Measurements from ENCODE around the gene TSEN34.
"Not testable (repeated sequence)": the region's sequence is repeated elsewhere in the genome, so short reads cannot be mapped to it uniquely, and the experiment has no call there.

The TSEN34 gene

DNA sequence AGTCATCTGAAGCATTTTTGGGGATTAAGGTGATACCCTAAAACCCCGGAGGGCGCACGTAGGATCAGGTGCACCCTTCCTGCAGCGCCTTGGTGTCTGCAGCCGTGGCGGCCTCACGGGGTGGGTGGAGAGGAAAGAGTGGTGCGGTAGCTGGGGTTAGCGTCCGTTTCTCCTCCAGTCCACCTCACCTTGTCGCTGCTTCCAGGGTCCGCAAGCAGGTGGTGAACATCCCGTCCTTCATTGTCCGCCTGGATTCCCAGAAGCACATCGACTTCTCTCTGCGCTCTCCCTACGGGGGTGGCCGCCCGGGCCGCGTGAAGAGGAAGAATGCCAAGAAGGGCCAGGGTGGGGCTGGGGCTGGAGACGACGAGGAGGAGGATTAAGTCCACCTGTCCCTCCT is 16.1 kb downstream of the TSEN34 start:
- not testable (repeated sequence) for H3K27me3 ChIP-seq (replicated peaks in 2 of 5; ENCODE audit: control insufficient read depth in 4 of 5, insufficient read depth in 5 of 5, low read length in 4 of 5); DNase-seq; H3K9me3 ChIP-seq (ENCODE audit: control extremely low read depth in 1 of 5, control insufficient read depth in 4 of 5, insufficient read depth in 2 of 5, low read depth in 1 of 5, low read length in 4 of 5)
- Histone ChIP-seq H3K4me1 (ENCODE audit: control extremely low read depth in 1 of 4, control insufficient read depth in 4 of 4, insufficient read depth in 4 of 4, low read length in 3 of 4) (peaks cover 28 to 96% (median 92%) of the 10 kb centered on the region in 4 experiments), H3K36me3 (ENCODE audit: control insufficient read depth in 4 of 4, insufficient read depth in 4 of 4, low read length in 3 of 4) (peaks cover 11 to 53% (median 38%) of the 10 kb centered on the region in 4 experiments), H3K27ac (ENCODE audit: insufficient read depth in 1 of 2, low read depth in 1 of 2, low read length in 2 of 2, poor library complexity in 1 of 2, severe bottlenecking in 2 of 2) (peak overlapping the region; percentile 85 to 87), H3K4me3 (ENCODE audit: control insufficient read depth in 1 of 7, extremely low read depth in 1 of 7, insufficient read depth in 4 of 7, low read depth in 2 of 7, low read length in 6 of 7) (peak overlapping the region in 5 of 7 experiments; percentile 19 to 57 (median 33))
- POLR2A ChIA-PET, result interaction anchor here (0.9 to 1.9 kb wide), 2 partner anchors 16 to 48 kb away, joined by 5 to 7 read pairs; partner anchors contain the start of gene LENG1
- CTCF ChIA-PET, result interaction anchor here (1.3 to 4.3 kb wide), 5 partner anchors 11 to 33 kb away, joined by 4 to 24 read pairs (median 5); partner anchors contain the start of genes MBOAT7 and TSEN34
- WGBS (ENCODE audit: insufficient coverage), result 92% methylated on average over 6 of the region's 23 CpGs

DNA sequence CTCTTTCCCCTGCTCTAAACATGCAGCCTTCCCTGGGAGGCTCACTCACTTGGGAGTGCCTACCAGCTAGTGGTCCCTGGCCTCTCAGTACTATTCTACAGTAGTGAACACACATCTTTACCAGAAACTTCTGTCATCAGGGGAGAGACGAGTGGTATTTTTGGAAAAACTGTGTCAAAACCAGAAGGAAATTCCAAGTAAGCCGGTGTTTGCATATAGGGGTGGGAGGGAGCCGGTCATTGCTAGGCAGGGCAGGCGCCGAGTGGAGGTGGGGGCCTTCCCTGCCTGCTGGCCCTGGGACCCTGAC is 16.5 kb downstream of the TSEN34 start:
- peaks cover 9 to 48% (median 33%) of the 10 kb centered on the region in 4 experiments for H3K36me3 ChIP-seq (ENCODE audit: control insufficient read depth in 4 of 4, insufficient read depth in 4 of 4, low read length in 3 of 4)
- DNase-seq, result no peak

DNA sequence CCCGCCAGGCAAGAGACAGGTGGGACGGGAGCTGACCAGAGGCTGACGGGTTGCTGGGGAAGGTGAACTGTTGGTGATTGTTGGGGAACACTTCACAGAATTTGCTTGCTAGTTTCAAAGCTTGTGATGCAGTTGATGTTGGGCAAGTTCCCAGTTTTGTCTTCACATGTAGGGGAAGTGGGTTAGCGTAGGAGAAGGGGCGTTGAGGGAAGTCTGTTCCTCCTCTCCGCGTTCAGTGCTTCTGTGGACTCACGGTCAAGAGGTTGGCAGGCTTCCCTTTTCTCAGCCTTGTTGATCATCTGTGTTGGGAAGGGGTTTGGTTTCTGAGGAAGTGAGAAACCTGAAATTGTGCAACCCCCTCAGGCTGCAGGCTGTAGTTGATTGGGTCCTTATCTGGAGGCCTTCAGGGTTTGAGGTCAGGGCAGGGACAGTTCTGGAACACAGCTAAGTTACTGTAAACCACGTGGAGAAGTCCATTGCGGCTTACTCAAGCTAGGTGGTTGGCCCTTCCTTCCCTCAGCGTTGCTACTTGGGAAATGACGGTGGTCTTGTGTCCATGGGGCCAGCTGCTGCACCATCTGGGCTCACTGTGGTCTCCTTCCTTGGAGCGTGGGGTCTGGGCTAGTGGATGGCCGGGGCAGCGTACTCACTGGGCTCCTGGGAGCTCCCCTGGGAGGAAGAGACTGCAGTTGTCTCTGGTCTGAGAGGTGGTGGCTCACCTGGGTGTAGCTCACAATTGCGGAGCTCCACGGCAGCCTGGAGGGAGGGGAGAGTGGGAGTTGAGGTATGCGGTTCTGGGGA is 17.1 kb downstream of the TSEN34 start:
- peak; percentile 99 to 100 (median 100) for DNase-seq
- H3K36me3 ChIP-seq (ENCODE audit: control insufficient read depth in 4 of 4, insufficient read depth in 4 of 4, low read length in 3 of 4), result peaks cover 9 to 43% (median 28%) of the 10 kb centered on the region in 4 experiments
- H3K27ac ChIP-seq (ENCODE audit: insufficient read depth in 1 of 2, low read depth in 1 of 2, low read length in 2 of 2, poor library complexity in 1 of 2, severe bottlenecking in 2 of 2), result peak overlapping the region; percentile 85 to 87
- H3K4me3 ChIP-seq (ENCODE audit: control insufficient read depth in 1 of 7, extremely low read depth in 1 of 7, insufficient read depth in 4 of 7, low read depth in 2 of 7, low read length in 6 of 7), result peak overlapping the region in 5 of 7 experiments; percentile 9 to 57 (median 47)
- no peaks in the 10 kb centered on the region for H3K9me3 ChIP-seq (ENCODE audit: control extremely low read depth in 1 of 5, control insufficient read depth in 4 of 5, insufficient read depth in 2 of 5, low read depth in 1 of 5, low read length in 4 of 5)
- peaks cover 23 to 96% (median 84%) of the 10 kb centered on the region in 4 experiments for H3K4me1 ChIP-seq (ENCODE audit: control extremely low read depth in 1 of 4, control insufficient read depth in 4 of 4, insufficient read depth in 4 of 4, low read length in 3 of 4)
- no peaks in the 10 kb centered on the region for H3K27me3 ChIP-seq (replicated peaks in 2 of 5; ENCODE audit: control insufficient read depth in 4 of 5, insufficient read depth in 5 of 5, low read length in 4 of 5)
- 9% methylated on average over 14 of the region's 18 CpGs for WGBS (ENCODE audit: insufficient coverage)
- ChIA-PET POLR2A (interaction anchor here (0.6 to 5.2 kb wide), 7 partner anchors 8 to 180 kb away, joined by 3 to 95 read pairs (median 4); partner anchors contain the start of genes LENG1, MBOAT7, RPS9 and TSEN34), CTCF (interaction anchor here (1.0 to 4.3 kb wide), 4 partner anchors 12 to 71 kb away, joined by 3 to 24 read pairs (median 4); partner anchors contain the start of gene MBOAT7)

More for the DNA sequence above, 16.5 kb downstream of the TSEN34 start:
- Histone ChIP-seq H3K9me3 (ENCODE audit: control extremely low read depth in 1 of 5, control insufficient read depth in 4 of 5, insufficient read depth in 2 of 5, low read depth in 1 of 5, low read length in 4 of 5) (no peaks in the 10 kb centered on the region), H3K4me1 (ENCODE audit: control extremely low read depth in 1 of 4, control insufficient read depth in 4 of 4, insufficient read depth in 4 of 4, low read length in 3 of 4) (peaks cover 24 to 96% (median 90%) of the 10 kb centered on the region in 4 experiments), H3K27me3 (replicated peaks in 2 of 5; ENCODE audit: control insufficient read depth in 4 of 5, insufficient read depth in 5 of 5, low read length in 4 of 5) (no peaks in the 10 kb centered on the region), H3K27ac (ENCODE audit: insufficient read depth in 1 of 2, low read depth in 1 of 2, low read length in 2 of 2, poor library complexity in 1 of 2, severe bottlenecking in 2 of 2) (peak overlapping the region; percentile 85 to 87), H3K4me3 (ENCODE audit: control insufficient read depth in 1 of 7, extremely low read depth in 1 of 7, insufficient read depth in 4 of 7, low read depth in 2 of 7, low read length in 6 of 7) (peak overlapping the region in 6 of 7 experiments; percentile 9 to 57 (median 40))
- 0% methylated on average over 5 of the region's 5 CpGs for WGBS (ENCODE audit: insufficient coverage)
- CTCF ChIA-PET, result interaction anchor here (1.0 to 4.3 kb wide), 6 partner anchors 11 to 71 kb away, joined by 3 to 24 read pairs (median 4); partner anchors contain the start of genes MBOAT7 and TSEN34
- POLR2A ChIA-PET, result interaction anchor here (0.6 to 5.2 kb wide), 6 partner anchors 7 to 180 kb away, joined by 3 to 95 read pairs (median 6); partner anchors contain the start of genes LENG1, MBOAT7, RPS9 and TSEN34

DNA sequence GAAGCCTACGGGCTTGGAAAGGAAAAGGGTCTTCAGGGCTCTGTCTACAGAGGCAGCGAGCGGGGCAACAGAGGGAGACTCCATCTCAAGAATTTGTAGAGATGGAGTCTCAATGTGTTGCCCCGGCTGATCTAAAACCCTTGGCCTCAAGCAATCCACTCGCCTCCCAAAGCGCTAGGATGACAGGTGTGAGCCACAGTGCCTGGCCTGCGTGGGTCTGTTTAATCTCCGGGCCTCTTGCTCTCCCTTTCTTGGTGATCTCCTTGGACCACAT is 17.6 kb downstream of the TSEN34 start:
- Histone ChIP-seq H3K4me1 (ENCODE audit: control extremely low read depth in 1 of 4, control insufficient read depth in 4 of 4, insufficient read depth in 4 of 4, low read length in 3 of 4) (peaks cover 23 to 91% (median 79%) of the 10 kb centered on the region in 4 experiments), H3K36me3 (ENCODE audit: control insufficient read depth in 4 of 4, insufficient read depth in 4 of 4, low read length in 3 of 4) (peaks cover 9 to 38% (median 23%) of the 10 kb centered on the region in 4 experiments), H3K4me3 (ENCODE audit: control insufficient read depth in 1 of 7, extremely low read depth in 1 of 7, insufficient read depth in 4 of 7, low read depth in 2 of 7, low read length in 6 of 7) (peak overlapping the region in 3 of 7 experiments; percentile 5 to 57 (median 45)), H3K27me3 (replicated peaks in 2 of 5; ENCODE audit: control insufficient read depth in 4 of 5, insufficient read depth in 5 of 5, low read length in 4 of 5) (no peaks in the 10 kb centered on the region), H3K9me3 (ENCODE audit: control extremely low read depth in 1 of 5, control insufficient read depth in 4 of 5, insufficient read depth in 2 of 5, low read depth in 1 of 5, low read length in 4 of 5) (no peaks in the 10 kb centered on the region), H3K27ac (ENCODE audit: insufficient read depth in 1 of 2, low read depth in 1 of 2, low read length in 2 of 2, poor library complexity in 1 of 2, severe bottlenecking in 2 of 2) (peak overlapping the region; percentile 85 to 86)
- WGBS (ENCODE audit: insufficient coverage), result 88% methylated on average over 8 of the region's 8 CpGs
- DNase-seq, result no peak
- CTCF ChIA-PET, result interaction anchor here (1.0 to 4.3 kb wide), 3 partner anchors 12 to 72 kb away, joined by 3 to 24 read pairs (median 5); partner anchors contain the start of gene MBOAT7
- POLR2A ChIA-PET, result interaction anchor here (1.9 to 5.2 kb wide), 3 partner anchors 8 to 49 kb away, joined by 7 to 95 read pairs (median 33); partner anchors contain the start of genes LENG1, MBOAT7, RPS9 and TSEN34

DNA sequence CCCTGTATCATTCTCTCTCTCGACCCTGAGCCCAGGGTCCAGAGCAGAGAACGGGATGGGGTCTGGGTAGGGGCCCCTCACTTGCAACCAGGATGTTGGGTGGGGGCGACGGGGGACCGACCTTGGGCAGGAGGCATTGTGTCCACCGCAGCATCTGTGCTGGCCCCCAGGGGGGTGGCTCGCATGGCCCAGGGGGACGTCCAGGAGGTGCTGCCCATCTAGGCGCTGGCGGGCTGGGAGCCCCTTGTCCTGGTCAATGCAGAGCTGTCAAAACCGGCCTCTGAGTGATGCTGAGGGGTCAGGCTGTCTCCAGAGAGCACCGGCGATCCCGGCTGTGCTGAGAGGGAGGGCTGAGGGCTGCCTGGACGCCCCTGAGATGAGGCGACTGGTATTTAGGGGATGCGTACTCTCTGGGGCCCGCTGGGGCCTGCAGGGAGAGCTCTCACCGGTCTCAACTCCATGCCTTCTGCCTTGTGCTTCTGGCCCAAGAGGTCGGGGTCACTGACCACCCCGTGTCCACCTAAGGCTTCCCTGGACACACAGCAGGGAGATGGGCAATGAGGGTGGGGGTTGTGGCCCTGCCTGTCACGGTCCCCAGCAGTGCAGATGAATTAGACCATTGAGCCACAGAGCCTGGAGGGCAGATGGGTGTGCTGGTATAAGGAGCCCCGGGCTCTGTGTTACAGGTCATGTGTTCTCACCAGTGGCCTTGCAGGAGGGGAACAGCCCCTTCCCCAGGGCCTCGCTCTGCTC is 18.1 kb downstream of the TSEN34 start:
- H3K9me3 ChIP-seq (ENCODE audit: control extremely low read depth in 1 of 5, control insufficient read depth in 4 of 5, insufficient read depth in 2 of 5, low read depth in 1 of 5, low read length in 4 of 5), result no peaks in the 10 kb centered on the region
- peaks cover 9 to 34% (median 20%) of the 10 kb centered on the region in 4 experiments for H3K36me3 ChIP-seq (ENCODE audit: control insufficient read depth in 4 of 4, insufficient read depth in 4 of 4, low read length in 3 of 4)
- ChIA-PET POLR2A (interaction anchor here (0.5 to 5.2 kb wide), 3 partner anchors 9 to 396 kb away, joined by 6 to 95 read pairs (median 33); partner anchors contain the start of genes MBOAT7, RPS9 and TSEN34), CTCF (interaction anchor here (1.0 to 2.8 kb wide), 4 partner anchors 9 to 21 kb away, joined by 3 to 18 read pairs (median 8); partner anchors contain the start of genes MBOAT7, RPS9 and TSEN34)
- no peaks in the 10 kb centered on the region for H3K27me3 ChIP-seq (replicated peaks in 2 of 5; ENCODE audit: control insufficient read depth in 4 of 5, insufficient read depth in 5 of 5, low read length in 4 of 5)
- peak overlapping the region in 4 of 7 experiments; percentile 21 to 57 (median 40) for H3K4me3 ChIP-seq (ENCODE audit: control insufficient read depth in 1 of 7, extremely low read depth in 1 of 7, insufficient read depth in 4 of 7, low read depth in 2 of 7, low read length in 6 of 7)
- H3K4me1 ChIP-seq (ENCODE audit: control extremely low read depth in 1 of 4, control insufficient read depth in 4 of 4, insufficient read depth in 4 of 4, low read length in 3 of 4), result peaks cover 23 to 86% (median 74%) of the 10 kb centered on the region in 4 experiments
- peak in 1 of 3 donors; percentile 18 for DNase-seq
- peak overlapping the region; percentile 85 to 86 for H3K27ac ChIP-seq (ENCODE audit: insufficient read depth in 1 of 2, low read depth in 1 of 2, low read length in 2 of 2, poor library complexity in 1 of 2, severe bottlenecking in 2 of 2)
- 85% methylated on average over 19 of the region's 24 CpGs for WGBS (ENCODE audit: insufficient coverage)

DNA sequence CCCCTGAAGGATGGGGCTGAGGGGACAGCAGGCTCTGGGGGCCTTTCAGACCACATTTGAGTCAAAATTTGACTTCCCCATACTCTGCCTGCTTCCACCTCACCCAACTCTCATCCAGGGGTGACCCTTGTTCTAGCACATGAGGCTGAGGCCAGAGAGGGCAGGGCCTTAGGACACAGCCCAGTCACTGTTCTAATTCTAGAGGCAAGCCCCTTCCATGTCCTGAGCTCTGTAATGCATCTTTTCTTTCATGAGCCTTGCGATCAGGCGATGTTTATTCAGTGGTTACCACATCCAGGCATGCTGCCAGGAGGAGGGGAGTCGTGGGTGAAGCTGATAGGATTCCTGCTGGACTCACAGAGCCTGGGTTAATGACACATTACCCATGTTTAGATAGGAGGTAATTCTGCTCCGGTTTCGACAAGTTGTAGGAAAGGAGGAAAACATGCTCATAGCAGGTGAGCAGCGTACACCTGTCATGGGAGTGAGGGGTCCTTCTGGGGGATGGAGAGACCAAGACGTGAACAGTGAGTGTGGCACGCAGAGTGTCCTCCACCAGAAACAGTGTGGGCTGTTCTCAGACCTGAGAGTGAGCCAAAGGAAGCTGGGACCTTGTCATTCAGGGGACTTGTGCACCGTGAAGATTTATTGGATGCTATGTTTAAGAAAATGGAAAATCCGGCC is 18.8 kb downstream of the TSEN34 start:
- POLR2A ChIA-PET, result interaction anchor here (0.5 to 5.2 kb wide), 6 partner anchors 9 to 397 kb away, joined by 3 to 95 read pairs (median 4); partner anchors contain the start of genes LENG1, LILRB3, MBOAT7 and RPS9
- H3K36me3 ChIP-seq (ENCODE audit: control insufficient read depth in 4 of 4, insufficient read depth in 4 of 4, low read length in 3 of 4), result peaks cover 3 to 27% (median 15%) of the 10 kb centered on the region in 4 experiments
- H3K4me1 ChIP-seq (ENCODE audit: control extremely low read depth in 1 of 4, control insufficient read depth in 4 of 4, insufficient read depth in 4 of 4, low read length in 3 of 4), result peaks cover 22 to 79% (median 67%) of the 10 kb centered on the region in 4 experiments
- H3K4me3 ChIP-seq (ENCODE audit: control insufficient read depth in 1 of 7, extremely low read depth in 1 of 7, insufficient read depth in 4 of 7, low read depth in 2 of 7, low read length in 6 of 7), result peak overlapping the region in 5 of 7 experiments; percentile 13 to 57 (median 21)
- H3K9me3 ChIP-seq (ENCODE audit: control extremely low read depth in 1 of 5, control insufficient read depth in 4 of 5, insufficient read depth in 2 of 5, low read depth in 1 of 5, low read length in 4 of 5), result no peaks in the 10 kb centered on the region
- peak; percentile 90 to 95 (median 93) for DNase-seq
- WGBS (ENCODE audit: insufficient coverage), result 8% methylated on average over 10 of the region's 10 CpGs
- H3K27ac ChIP-seq (ENCODE audit: insufficient read depth in 1 of 2, low read depth in 1 of 2, low read length in 2 of 2, poor library complexity in 1 of 2, severe bottlenecking in 2 of 2), result peak overlapping the region; percentile 85 to 86
- H3K27me3 ChIP-seq (replicated peaks in 2 of 5; ENCODE audit: control insufficient read depth in 4 of 5, insufficient read depth in 5 of 5, low read length in 4 of 5), result no peaks in the 10 kb centered on the region
- CTCF ChIA-PET, result interaction anchor here (1.0 to 3.3 kb wide), 6 partner anchors 10 to 42 kb away, joined by 3 to 18 read pairs (median 9); partner anchors contain the start of genes MBOAT7, RPS9 and TSEN34
